ENCODE results near the gene KRT9. TPM values are rescaled to one million over a fixed set of nuclear protein-coding genes. Genes with fewer than 3 reads are reported as not detected.
"Not testable (repeated sequence)": the region's sequence is repeated elsewhere in the genome, so short reads cannot be mapped to it uniquely, and the experiment has no call there.

The KRT9 gene
- total RNA-seq, 1 donor from 2014 or later = 0.26 TPM

DNA sequence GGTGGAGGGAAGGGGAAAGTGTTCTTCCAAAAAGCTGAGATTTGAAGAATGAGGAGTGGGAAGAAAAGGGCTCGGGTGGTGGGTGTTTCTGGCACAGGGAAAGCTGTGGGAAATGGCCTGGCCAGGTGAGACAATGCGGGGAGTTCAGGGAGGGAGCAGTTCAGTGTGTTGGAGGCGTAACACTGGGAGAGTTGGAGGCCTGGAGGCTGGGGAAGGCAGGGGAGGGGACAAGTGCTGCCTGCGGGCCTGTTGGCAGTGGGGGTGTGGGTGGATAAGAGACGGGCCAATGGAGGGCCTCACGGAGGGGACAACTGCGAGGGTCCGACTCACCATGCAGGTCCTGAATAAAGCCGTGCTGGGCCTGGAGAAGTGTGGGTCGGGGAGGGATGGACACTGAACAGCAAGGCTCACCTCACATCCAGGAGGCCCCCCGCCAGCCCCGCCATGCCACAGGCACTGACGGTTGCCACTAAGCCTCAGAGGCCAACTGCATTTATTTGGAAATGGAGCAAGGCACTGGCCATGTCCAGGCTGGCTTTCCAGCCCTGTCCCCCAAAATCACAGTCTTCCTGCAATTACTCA lies 25.9 kb downstream of the KRT9 start:
- TF ChIP-seq, protein P1, sequence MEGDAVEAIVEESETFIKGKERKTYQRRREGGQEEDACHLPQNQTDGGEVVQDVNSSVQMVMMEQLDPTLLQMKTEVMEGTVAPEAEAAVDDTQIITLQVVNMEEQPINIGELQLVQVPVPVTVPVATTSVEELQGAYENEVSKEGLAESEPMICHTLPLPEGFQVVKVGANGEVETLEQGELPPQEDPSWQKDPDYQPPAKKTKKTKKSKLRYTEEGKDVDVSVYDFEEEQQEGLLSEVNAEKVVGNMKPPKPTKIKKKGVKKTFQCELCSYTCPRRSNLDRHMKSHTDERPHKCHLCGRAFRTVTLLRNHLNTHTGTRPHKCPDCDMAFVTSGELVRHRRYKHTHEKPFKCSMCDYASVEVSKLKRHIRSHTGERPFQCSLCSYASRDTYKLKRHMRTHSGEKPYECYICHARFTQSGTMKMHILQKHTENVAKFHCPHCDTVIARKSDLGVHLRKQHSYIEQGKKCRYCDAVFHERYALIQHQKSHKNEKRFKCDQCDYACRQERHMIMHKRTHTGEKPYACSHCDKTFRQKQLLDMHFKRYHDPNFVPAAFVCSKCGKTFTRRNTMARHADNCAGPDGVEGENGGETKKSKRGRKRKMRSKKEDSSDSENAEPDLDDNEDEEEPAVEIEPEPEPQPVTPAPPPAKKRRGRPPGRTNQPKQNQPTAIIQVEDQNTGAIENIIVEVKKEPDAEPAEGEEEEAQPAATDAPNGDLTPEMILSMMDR (IDR thresholded peaks at IDR 0.05; ENCODE audit: insufficient read depth, low read length, severe bottlenecking) = no peak
- no peak for FAIRE-seq
- Histone ChIP-seq H3K27me3 (ENCODE audit: control insufficient read depth, insufficient read depth, low read length) (no peaks in the 10 kb centered on the region), H3K36me3 (ENCODE audit: control insufficient read depth, insufficient read depth, low read length) (no peaks in the 10 kb centered on the region), H3K4me3 (ENCODE audit: low read depth, low read length) (no peak overlapping the region)
- no peak for DNase-seq (ENCODE audit: low read depth)

DNA sequence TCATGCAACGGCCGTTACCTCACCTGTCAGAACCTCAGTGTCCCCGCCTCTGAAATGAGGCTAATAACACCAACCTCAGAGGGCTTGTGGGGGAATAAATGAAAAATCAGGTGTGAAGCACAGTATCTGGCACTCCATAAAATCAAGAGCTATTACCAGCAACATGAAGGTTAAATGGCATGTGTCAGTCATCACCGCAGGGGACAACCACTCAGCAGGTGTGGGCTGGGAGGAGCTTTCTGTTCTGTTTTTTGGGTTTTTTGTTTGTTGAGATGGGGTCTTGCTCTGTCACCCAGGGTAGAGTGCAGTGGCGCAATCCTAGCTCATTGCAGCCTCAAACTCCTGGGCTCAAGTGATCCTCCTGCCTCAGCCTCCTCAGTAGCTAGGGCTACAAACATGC lies 26.9 kb downstream of the KRT9 start:
- DNase-seq (ENCODE audit: low read depth) (no peak), FAIRE-seq (peak; percentile 23)
- H3K36me3 ChIP-seq (ENCODE audit: control insufficient read depth, insufficient read depth, low read length) = no peaks in the 10 kb centered on the region
- TF ChIP-seq, protein P1 (IDR thresholded peaks at IDR 0.05; ENCODE audit: insufficient read depth, low read length, severe bottlenecking) = no peak
- H3K4me3 ChIP-seq (ENCODE audit: low read depth, low read length) = no peak overlapping the region
- H3K27me3 ChIP-seq (ENCODE audit: control insufficient read depth, insufficient read depth, low read length) = no peaks in the 10 kb centered on the region

DNA sequence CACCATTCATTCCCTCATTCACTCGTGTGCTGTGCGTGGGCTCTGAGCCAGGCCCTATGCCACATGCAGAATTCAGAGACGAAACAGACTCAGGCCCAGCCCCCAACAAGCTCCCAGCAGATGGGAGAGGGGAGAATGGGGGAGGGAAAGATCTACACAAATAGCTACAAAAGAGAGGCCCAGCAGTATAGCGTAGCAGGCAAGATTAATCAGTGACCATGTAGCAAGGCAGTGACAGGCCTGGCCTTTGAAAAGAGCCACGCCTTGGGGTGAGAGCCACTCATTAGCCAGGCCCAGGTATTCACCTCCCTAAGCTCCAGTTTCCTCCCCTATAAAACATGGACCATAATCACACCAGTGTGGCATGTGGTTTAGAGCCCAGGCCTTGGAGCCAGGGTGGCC lies 27.4 kb downstream of the KRT9 start:
- Histone ChIP-seq H3K27me3 (ENCODE audit: control insufficient read depth, insufficient read depth, low read length) (no peaks in the 10 kb centered on the region), H3K4me3 (ENCODE audit: low read depth, low read length) (no peak overlapping the region), H3K36me3 (ENCODE audit: control insufficient read depth, insufficient read depth, low read length) (no peaks in the 10 kb centered on the region)
- TF ChIP-seq, protein P1 (IDR thresholded peaks at IDR 0.05; ENCODE audit: insufficient read depth, low read length, severe bottlenecking) = no peak
- no peak for DNase-seq (ENCODE audit: low read depth)
- no peak for FAIRE-seq

DNA sequence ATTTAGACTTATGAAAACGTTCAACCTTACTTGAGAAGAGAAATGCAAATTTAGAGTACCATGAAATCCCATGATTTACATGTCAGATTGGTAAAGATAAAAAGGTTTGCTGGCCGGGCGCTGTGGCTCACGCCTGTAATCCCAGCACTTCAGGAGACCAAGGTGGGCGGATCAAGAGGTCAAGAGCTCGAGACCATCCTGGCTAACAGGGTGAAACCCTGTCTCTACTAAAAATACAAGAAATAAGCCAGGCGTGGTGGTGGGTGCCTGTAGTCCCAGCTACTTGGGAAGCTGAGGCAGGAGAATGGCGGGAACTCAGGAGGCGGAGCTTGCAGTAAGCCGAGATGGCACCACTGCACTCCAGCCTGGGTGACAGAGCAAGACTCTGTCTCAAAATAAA lies 29.1 kb downstream of the KRT9 start:
- not testable (repeated sequence) for H3K27me3 ChIP-seq (ENCODE audit: control insufficient read depth, insufficient read depth, low read length); FAIRE-seq; H3K4me3 ChIP-seq (ENCODE audit: low read depth, low read length); DNase-seq (ENCODE audit: low read depth); H3K36me3 ChIP-seq (ENCODE audit: control insufficient read depth, insufficient read depth, low read length)

DNA sequence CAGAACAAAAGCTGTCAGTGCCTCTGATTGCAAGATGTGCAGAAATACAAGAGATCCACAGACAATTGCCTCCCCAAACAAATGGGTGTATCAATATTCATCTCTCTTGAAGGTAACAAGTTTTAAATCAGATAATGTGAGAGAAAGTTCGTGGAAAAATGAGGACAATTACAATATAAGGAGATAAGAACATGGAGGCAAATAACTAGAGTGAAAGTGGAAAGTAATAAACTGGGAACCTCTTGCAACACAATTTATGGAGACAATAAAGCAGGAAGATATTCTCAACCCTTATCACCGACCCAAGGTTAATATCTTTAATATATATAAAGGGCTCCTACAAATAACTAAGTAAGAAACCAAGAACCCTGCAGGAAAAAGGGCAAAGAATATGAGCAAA lies 29.5 kb downstream of the KRT9 start:
- Histone ChIP-seq H3K27me3 (ENCODE audit: control insufficient read depth, insufficient read depth, low read length) (no peaks in the 10 kb centered on the region), H3K4me3 (ENCODE audit: low read depth, low read length) (no peak overlapping the region), H3K36me3 (ENCODE audit: control insufficient read depth, insufficient read depth, low read length) (no peaks in the 10 kb centered on the region)
- FAIRE-seq = no peak
- TF ChIP-seq, protein P1 (IDR thresholded peaks at IDR 0.05; ENCODE audit: insufficient read depth, low read length, severe bottlenecking) = no peak
- DNase-seq (ENCODE audit: low read depth) = no peak

DNA sequence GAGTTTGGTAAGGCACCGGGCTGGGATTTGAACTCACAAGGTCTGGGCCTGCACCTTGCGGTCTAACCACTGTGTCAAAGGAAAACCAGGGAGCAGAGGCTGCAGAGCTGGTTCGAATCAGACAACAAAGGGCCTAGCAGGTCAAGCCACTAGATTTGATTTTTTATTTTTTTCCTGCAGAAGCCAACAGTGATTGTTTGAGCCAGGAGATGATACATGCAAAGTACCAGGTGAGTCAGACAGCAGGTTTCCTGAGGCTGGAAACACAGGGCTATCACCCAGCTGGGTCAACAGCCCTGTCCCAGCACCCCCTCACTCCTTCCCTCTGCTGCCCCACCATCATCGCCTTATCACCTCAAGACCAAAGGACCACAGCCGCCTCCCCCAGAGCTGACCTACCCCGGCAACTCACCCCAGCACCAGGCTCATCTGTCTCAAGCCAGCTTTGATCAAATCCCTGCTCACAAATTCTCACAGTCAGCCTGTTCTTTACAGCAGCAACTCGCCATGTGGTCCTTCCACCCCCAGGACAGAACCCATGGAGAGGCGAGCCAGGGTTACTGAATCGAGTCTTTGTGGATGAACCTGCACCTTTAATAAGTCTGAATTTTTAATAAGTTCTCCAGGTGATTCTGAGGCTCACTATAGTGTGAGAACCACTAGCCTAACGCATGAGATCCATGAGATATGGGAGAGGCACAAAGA lies 30.8 kb downstream of the KRT9 start:
- no peak overlapping the region for H3K4me3 ChIP-seq (ENCODE audit: low read depth, low read length)
- TF ChIP-seq, protein P1 (IDR thresholded peaks at IDR 0.05; ENCODE audit: insufficient read depth, low read length, severe bottlenecking) = no peak
- no peaks in the 10 kb centered on the region for H3K27me3 ChIP-seq (ENCODE audit: control insufficient read depth, insufficient read depth, low read length)
- FAIRE-seq (no peak), DNase-seq (ENCODE audit: low read depth) (peak; percentile 76)
- no peaks in the 10 kb centered on the region for H3K36me3 ChIP-seq (ENCODE audit: control insufficient read depth, insufficient read depth, low read length)
